Loucy (cell line): Measurements from ENCODE around the gene SLIT1.

ENCODE experiments used
- H2AFZ ChIP-seq: fragments of 200-600 bp; sonication (generic); 2 replicates; pipeline ENCODE4 v1.6.0; 2016; ENCODE audit warnings: antibody characterized with exemption, mild to moderate bottlenecking, low read length, moderate library complexity
- H3F3A ChIP-seq: fragments of 200-600 bp; 2 replicates; pipeline ENCODE4 v1.6.0; 2016; ENCODE audit warnings: antibody characterized with exemption, low read depth, mild to moderate bottlenecking
- H3K27me3 ChIP-seq: fragments of 200-600 bp; sonication (generic); 2 replicates; pipeline ENCODE4 v1.6.1; 2014; ENCODE audit warnings: low read length, mild to moderate bottlenecking; ENCODE audit not compliant: insufficient read depth, poor library complexity, severe bottlenecking
- H3K36me3 ChIP-seq: fragments of 200-600 bp; sonication (generic); 2 replicates; pipeline ENCODE4 v1.6.1; 2016; ENCODE audit warnings: low read length; ENCODE audit not compliant: insufficient read depth
- H3K4me1 ChIP-seq: fragments of 200-600 bp; sonication (generic); 2 replicates; pipeline ENCODE4 v1.5.1; 2014; ENCODE audit warnings: low read length, mild to moderate bottlenecking; ENCODE audit not compliant: insufficient read depth, poor library complexity, severe bottlenecking
- H3K4me2 ChIP-seq: fragments of 200-600 bp; sonication (generic); 2 replicates; pipeline ENCODE4 v1.6.0; 2014; ENCODE audit warnings: antibody characterized with exemption, low read length, low read depth, mild to moderate bottlenecking; ENCODE audit not compliant: poor library complexity, severe bottlenecking
- H3K4me3 ChIP-seq: fragments of 200-600 bp; sonication (generic); 2 replicates; pipeline ENCODE4 v1.5.1; 2014; ENCODE audit warnings: low read length, mild to moderate bottlenecking, mixed read lengths; ENCODE audit not compliant: poor library complexity, severe bottlenecking
- H3K79me2 ChIP-seq: fragments of 200-600 bp; sonication (generic); 2 replicates; pipeline ENCODE4 v1.6.1; 2014; ENCODE audit warnings: low read length; ENCODE audit not compliant: insufficient read depth
- H3K9ac ChIP-seq: fragments of 200-600 bp; sonication (generic); 2 replicates; pipeline ENCODE4 v1.6.0; 2014; ENCODE audit warnings: mild to moderate bottlenecking, low read depth, low read length, moderate library complexity; ENCODE audit not compliant: poor library complexity, severe bottlenecking
- H3K9me2 ChIP-seq: fragments of 200-600 bp; sonication (generic); replicated peaks from 2 replicates; pipeline ENCODE4 v1.6.1; 2016; ENCODE audit warnings: low read depth, low read length, mixed read lengths
- H3K9me3 ChIP-seq: fragments of 200-600 bp; sonication (generic); 2 replicates; pipeline ENCODE4 v1.6.1; 2014; ENCODE audit warnings: mild to moderate bottlenecking, antibody characterized with exemption, low read length, low read depth; ENCODE audit not compliant: insufficient read depth
- H4K20me1 ChIP-seq: fragments of 200-600 bp; sonication (generic); 2 replicates; pipeline ENCODE4 v1.6.0; 2014; ENCODE audit warnings: antibody characterized with exemption, low read length, mild to moderate bottlenecking; ENCODE audit not compliant: insufficient read depth, poor library complexity, severe bottlenecking
- CTCF ChIP-seq: fragments of 200-600 bp; sonication (generic); conservative IDR thresholded peaks from 2 replicates; pipeline ENCODE4 v1.5.1; 2014; ENCODE audit warnings: mild to moderate bottlenecking, antibody characterized with exemption, low read length
- EZH2phosphoT487 ChIP-seq: fragments of 200-600 bp; IDR thresholded peaks from 2 replicates; pipeline ENCODE4 v1.6.1; 2018; ENCODE audit warnings: antibody characterized with exemption, mild to moderate bottlenecking, moderate library complexity, borderline replicate concordance

The SLIT1 gene

DNA sequence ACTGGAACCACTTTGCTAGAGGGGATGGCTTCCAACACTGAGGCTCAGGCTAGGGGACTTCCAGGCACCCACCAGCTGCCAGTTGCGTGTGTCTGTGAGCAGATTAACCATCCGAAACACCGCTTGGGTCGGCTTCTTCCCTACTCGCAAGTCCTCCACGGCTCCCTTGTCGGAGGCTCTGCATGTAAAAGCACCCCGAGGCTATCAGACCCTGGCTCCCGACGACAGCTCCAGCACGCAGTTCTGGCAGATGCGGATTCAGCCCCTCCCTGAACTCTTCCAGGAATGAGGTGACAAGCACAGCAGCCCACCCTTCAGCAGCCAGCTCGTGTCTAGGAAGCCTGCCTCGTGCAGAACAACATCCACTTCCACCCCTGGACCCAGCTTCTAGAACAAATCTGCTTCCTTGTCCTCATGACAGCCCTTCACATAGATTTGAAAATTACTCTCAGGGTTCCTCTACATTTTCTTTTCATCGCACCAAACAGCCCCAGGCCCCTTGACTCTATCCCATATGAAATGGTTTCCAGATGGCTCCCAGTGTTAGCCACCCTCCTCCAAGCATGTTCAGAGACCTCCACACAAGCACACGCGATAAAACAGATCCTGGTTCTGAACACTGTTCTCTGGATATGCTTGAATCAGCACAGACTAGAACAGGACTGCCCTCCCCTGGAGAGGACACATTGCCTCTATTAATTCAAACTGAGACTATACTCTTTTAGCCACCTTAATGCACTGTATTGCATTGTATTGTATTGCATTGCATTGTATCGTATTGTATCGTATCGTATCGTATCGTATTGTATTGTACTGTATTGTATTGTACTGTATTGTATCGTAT lies 44.6 kb downstream of the SLIT1 start:
- Histone ChIP-seq H3K27me3 (no peaks in the 10 kb centered on the region), H4K20me1 (no peaks in the 10 kb centered on the region), H3K36me3 (no peaks in the 10 kb centered on the region), H3K9ac (no peak overlapping the region), H3K9me3 (no peaks in the 10 kb centered on the region), H2AFZ (no peak overlapping the region), H3K4me2 (no peak overlapping the region), H3K79me2 (no peaks in the 10 kb centered on the region), H3K4me3 (no peak overlapping the region), H3K9me2 (no peaks in the 10 kb centered on the region), H3F3A (no peaks in the 10 kb centered on the region), H3K4me1 (no peaks in the 10 kb centered on the region)
- TF ChIP-seq CTCF: no peak
- no peak for TF ChIP-seq EZH2phosphoT487

- H3K79me2 ChIP-seq: no peaks in the 10 kb centered on the region
- H4K20me1 ChIP-seq: no peaks in the 10 kb centered on the region
- no peak overlapping the region for H2AFZ ChIP-seq
- H3K9me3 ChIP-seq: no peaks in the 10 kb centered on the region
- H3K4me1 ChIP-seq: no peaks in the 10 kb centered on the region
- TF ChIP-seq CTCF: no peak
- TF ChIP-seq EZH2phosphoT487: no peak
- no peaks in the 10 kb centered on the region for H3K9me2 ChIP-seq
- no peaks in the 10 kb centered on the region for H3K27me3 ChIP-seq
- no peak overlapping the region for H3K4me3 ChIP-seq
- H3K9ac ChIP-seq: no peak overlapping the region
- no peak overlapping the region for H3K4me2 ChIP-seq
- H3F3A ChIP-seq: no peaks in the 10 kb centered on the region
- H3K36me3 ChIP-seq: no peaks in the 10 kb centered on the region
These were observed 45.5 kb downstream of the SLIT1 start for GRCh38 chr10:97140049-97140846.

- Histone ChIP-seq H4K20me1 (no peaks in the 10 kb centered on the region), H3K4me1 (no peaks in the 10 kb centered on the region), H3K4me3 (no peak overlapping the region), H3K9me2 (no peaks in the 10 kb centered on the region), H3K79me2 (no peaks in the 10 kb centered on the region), H3K27me3 (no peaks in the 10 kb centered on the region), H2AFZ (no peak overlapping the region), H3K4me2 (no peak overlapping the region), H3K36me3 (no peaks in the 10 kb centered on the region), H3F3A (no peaks in the 10 kb centered on the region), H3K9ac (no peak overlapping the region), H3K9me3 (no peaks in the 10 kb centered on the region)
- TF ChIP-seq EZH2phosphoT487: no peak
- no peak for TF ChIP-seq CTCF
These were observed 46.1 kb downstream of the SLIT1 start for GRCh38 chr10:97139651-97140048.
